Activated naive CD4-positive, alpha-beta T cell treated with Interleukin-2 at 50 U/mL for 16 hours (primary cell): ENCODE data around the gene LRTM2.

Experiments
- DNase-seq: peaks from one replicate; pipeline ENCODE4 v3.0.0-alpha.2; 2020

The LRTM2 gene

GRCh38 chr12:1870998-1871917 is 50.9 kb downstream of the LRTM2 start:
- no peak for DNase-seq

- DNase-seq = no peak
These were observed 51.6 kb downstream of the LRTM2 start for GRCh38 chr12:1872001-1872400.

- DNase-seq = no peak
These were observed 52.1 kb downstream of the LRTM2 start for GRCh38 chr12:1872448-1872847.

- DNase-seq = no peak
These were observed 53.5 kb downstream of the LRTM2 start for GRCh38 chr12:1873531-1874510.

GRCh38 chr12:1875608-1876007 is 55.2 kb downstream of the LRTM2 start:
- no peak for DNase-seq

- no peak for DNase-seq
These were observed 55.7 kb downstream of the LRTM2 start for GRCh38 chr12:1876086-1876485.

- DNase-seq = no peak
These were observed 57.0 kb downstream of the LRTM2 start for GRCh38 chr12:1877169-1877878.

- no peak for DNase-seq
These were observed 57.8 kb downstream of the LRTM2 start for GRCh38 chr12:1878214-1878613.

GRCh38 chr12:1878695-1879094 is 58.3 kb downstream of the LRTM2 start:
- no peak for DNase-seq

- no peak for DNase-seq
These were observed 59.3 kb downstream of the LRTM2 start for GRCh38 chr12:1879633-1880032.

GRCh38 chr12:1880153-1880845 is 59.9 kb downstream of the LRTM2 start:
- no peak for DNase-seq

- no peak for DNase-seq
These were observed 60.5 kb downstream of the LRTM2 start for GRCh38 chr12:1880876-1881275.

GRCh38 chr12:1881301-1881700 is 60.9 kb downstream of the LRTM2 start:
- no peak for DNase-seq

- no peak for DNase-seq
These were observed 61.6 kb downstream of the LRTM2 start for GRCh38 chr12:1881936-1882335.

- no peak for DNase-seq
These were observed 62.0 kb downstream of the LRTM2 start for GRCh38 chr12:1882405-1882804.

GRCh38 chr12:1882850-1883470 is 62.6 kb downstream of the LRTM2 start:
- no peak for DNase-seq

- DNase-seq = no peak
These were observed 63.1 kb downstream of the LRTM2 start for GRCh38 chr12:1883513-1883912.

- no peak for DNase-seq
These were observed 64.3 kb downstream of the LRTM2 start for GRCh38 chr12:1884651-1885050.

GRCh38 chr12:1885082-1885596 is 64.8 kb downstream of the LRTM2 start:
- DNase-seq = no peak

GRCh38 chr12:1885599-1886245 is 65.4 kb downstream of the LRTM2 start:
- DNase-seq = no peak
